Right cardiac atrium (tissue), 5 donors: ENCODE data around the gene UBD. TPM values are rescaled to one million over a fixed set of nuclear protein-coding genes. Genes with fewer than 3 reads are reported as not detected.

Experiments
- ATAC-seq, 2 donors: fragments of 200-7000 bp; cut with Tn5 transposase; one replicate each; pipeline versions ENCODE4 v1.8.0 to v1.9.1; 2020; ENCODE audit warnings: moderate library complexity in 2 of 2, mild to moderate bottlenecking in 1 of 2
- DNase-seq, 3 donors: peaks; one replicate each; pipeline ENCODE4 v3.0.0-alpha.2; 2020
- H3K27ac ChIP-seq: one replicate; pipeline ENCODE4 v1.5.1; 2013; ENCODE audit warnings: mild to moderate bottlenecking, low read length, control low read depth, moderate library complexity
- H3K27me3 ChIP-seq: one replicate; pipeline ENCODE4 v1.6.1; 2013; ENCODE audit not compliant: control insufficient read depth, insufficient read depth
- H3K4me1 ChIP-seq: one replicate; pipeline ENCODE4 v1.6.1; 2013; ENCODE audit warnings: low read length; ENCODE audit not compliant: control insufficient read depth, insufficient read depth
- H3K4me3 ChIP-seq: one replicate; pipeline ENCODE4 v1.5.1; 2013; ENCODE audit warnings: low read length, control low read depth
- H3K9me3 ChIP-seq: one replicate; pipeline ENCODE4 v1.6.1; 2013; ENCODE audit warnings: low read length; ENCODE audit not compliant: control insufficient read depth
- WGBS: extraction: QIAGEN DNeasy Blood & Tissue Kit; methylation state at CpG from one replicate; pipeline ENCODE4 v1.1.7; 2013; 5-methylcytosine and 5-hydroxymethylcytosine counted together
- intact Hi-C, 4 donors: fragments of 100-400 bp; cut with DNase I; formaldehyde crosslinking; loops; one replicate each; pipeline versions ENCODE4 v1.11.0 to v1.14.0; 2022 to 2023
- polyA plus RNA-seq: library from polyadenylated mRNA; stranded (reverse); fragments of 200-250 nt; gene quantifications from one replicate; pipeline ENCODE4 v1.2.3, GENCODE V29; 2013
- total RNA-seq, 4 donors: library from RNA; stranded (reverse); fragmentation: NEBNext Ultra II Directional; extraction: Animal tissue kit (Norgen Biotek cat#: 25700); gene quantifications; one replicate each; pipeline ENCODE4 v1.2.1, GENCODE V29; 2021
- donor health status: healthy with polysubstance abuse.
- donor health status: DM: no; HTN: yes; CAD: no.
- donor health status: DM: no; HTN: no; CAD: no.
- donor health status: DM: no; HTN: yes; CAD: no; lungs with severe emphysema.
- donor health status: DM: yes; HTN: yes; CAD: no.

UBD gene
- total and polyA plus RNA-seq, 5 donors, result 0.14 TPM; not detected in 4

- intact Hi-C loops, result no loop called here
- no peaks in the 10 kb centered on the region for H3K9me3 ChIP-seq
- no peak for DNase-seq
- H3K4me3 ChIP-seq, result no peak overlapping the region
- H3K27ac ChIP-seq, result no peak overlapping the region
- peaks cover 4% of the 10 kb centered on the region for H3K27me3 ChIP-seq
- ATAC-seq, result no peak
- WGBS, result 84% methylated on average over 4 of the region's 4 CpGs
- no peaks in the 10 kb centered on the region for H3K4me1 ChIP-seq
Measured at GRCh38 chr6:29590218-29590808, 30.8 kb upstream of the UBD start.

GRCh38 chr6:29589423-29590048, 30.0 kb upstream of the UBD start:
- H3K4me1 ChIP-seq, result no peaks in the 10 kb centered on the region
- no peak overlapping the region for H3K4me3 ChIP-seq
- peaks cover 4% of the 10 kb centered on the region for H3K27me3 ChIP-seq
- intact Hi-C loops, result loop anchor here (5.0 to 10.0 kb wide), 2 partner anchors 902 to 905 kb away; no protein-coding TSS in a partner anchor
- H3K9me3 ChIP-seq, result no peaks in the 10 kb centered on the region
- ATAC-seq (peak; percentile 38 to 71), DNase-seq (no peak)
- WGBS, result 4% methylated on average over 3 of the region's 3 CpGs
- H3K27ac ChIP-seq, result no peak overlapping the region

DNA sequence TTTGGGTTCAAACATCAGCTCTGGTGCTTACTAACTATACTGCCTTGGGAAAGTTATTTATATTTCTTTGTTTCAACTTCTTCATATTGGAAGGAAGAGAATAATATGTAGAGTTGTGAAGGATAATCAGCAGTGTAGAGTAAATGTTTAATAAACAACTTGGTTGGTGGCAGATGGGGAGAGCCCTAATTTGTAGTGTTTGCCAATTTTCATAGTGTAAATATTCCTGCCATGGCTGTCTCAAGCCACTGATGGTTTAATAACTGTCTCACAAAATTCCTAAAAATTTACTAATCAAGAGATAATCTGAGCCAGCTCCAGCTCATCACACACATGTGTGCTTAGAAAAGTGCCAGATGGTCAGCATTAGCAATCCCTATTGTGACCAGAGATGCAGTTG, 25.3 kb upstream of the UBD start, which contains the start of gene OR2H2:
OR2H2 (plus strand) TSS at position 301 of the 400 bp plus-strand sequence. CDS start 2,824 bp downstream, outside the sequence.
- H3K27me3 ChIP-seq, result peaks cover 3% of the 10 kb centered on the region

DNA sequence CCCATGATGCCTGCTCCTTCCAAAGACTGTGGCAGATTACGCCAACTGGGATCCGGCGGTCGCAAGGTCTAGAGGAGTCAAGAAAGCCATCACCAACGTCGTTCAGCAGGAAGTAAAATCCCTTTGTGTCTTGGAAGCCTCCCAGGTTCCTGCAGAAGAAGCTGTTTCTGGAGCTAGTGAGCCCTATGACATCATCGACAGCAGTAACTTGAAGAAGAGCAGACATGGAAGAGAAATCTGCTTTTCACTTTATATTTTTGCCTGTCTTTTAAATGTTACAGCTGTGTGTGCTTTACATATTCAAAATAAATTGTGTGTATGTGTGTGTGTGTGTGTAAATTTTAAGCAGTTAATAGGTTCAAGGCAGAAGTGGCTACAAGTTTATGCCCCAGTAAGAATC, 18.0 kb upstream of the UBD start:
- H3K27ac ChIP-seq, result no peak overlapping the region
- intact Hi-C loops, result no loop called here
- DNase-seq (no peak), ATAC-seq (no peak)
- 54% methylated on average over 7 of the region's 7 CpGs for WGBS
- H3K4me3 ChIP-seq, result no peak overlapping the region
- H3K4me1 ChIP-seq, result no peaks in the 10 kb centered on the region
- H3K27me3 ChIP-seq, result peaks cover 3% of the 10 kb centered on the region
- H3K9me3 ChIP-seq, result no peaks in the 10 kb centered on the region

More for the DNA sequence above, 25.3 kb upstream of the UBD start, which contains the start of gene OR2H2:
- Histone ChIP-seq H3K4me1 (no peaks in the 10 kb centered on the region), H3K9me3 (no peaks in the 10 kb centered on the region), H3K27ac (no peak within 1 kb of the TSS), H3K4me3 (no peak within 1 kb of the TSS)
- DNase-seq, result no peak
- ATAC-seq, result no peak
- intact Hi-C loops, result loop anchor here (5.0 to 10.0 kb wide), 2 partner anchors 898 to 900 kb away; no protein-coding TSS in a partner anchor

- H3K4me3 ChIP-seq, result no peak overlapping the region
- no peak overlapping the region for H3K27ac ChIP-seq
- DNase-seq, result no peak
- no peaks in the 10 kb centered on the region for H3K9me3 ChIP-seq
- ATAC-seq, result no peak
- H3K4me1 ChIP-seq, result no peaks in the 10 kb centered on the region
- intact Hi-C loops, result no loop called here
- peaks cover 3% of the 10 kb centered on the region for H3K27me3 ChIP-seq
Measured at GRCh38 chr6:29576056-29576455, 16.5 kb upstream of the UBD start.

GRCh38 chr6:29567991-29568390, 8.5 kb upstream of the UBD start:
- intact Hi-C loops, result no loop called here
- Histone ChIP-seq H3K27ac (no peak overlapping the region), H3K9me3 (no peaks in the 10 kb centered on the region), H3K4me1 (no peaks in the 10 kb centered on the region), H3K27me3 (no peaks in the 10 kb centered on the region), H3K4me3 (no peak overlapping the region)
- ATAC-seq, result no peak
- no peak for DNase-seq
- WGBS, result 58% methylated on average over 5 of the region's 5 CpGs

GRCh38 chr6:29567541-29567940, 8.0 kb upstream of the UBD start:
- ATAC-seq (no peak), DNase-seq (no peak)
- no peaks in the 10 kb centered on the region for H3K4me1 ChIP-seq
- H3K4me3 ChIP-seq, result no peak overlapping the region
- 53% methylated on average over 2 of the region's 2 CpGs for WGBS
- intact Hi-C loops, result no loop called here
- no peaks in the 10 kb centered on the region for H3K9me3 ChIP-seq
- H3K27me3 ChIP-seq, result no peaks in the 10 kb centered on the region
- no peak overlapping the region for H3K27ac ChIP-seq

DNA sequence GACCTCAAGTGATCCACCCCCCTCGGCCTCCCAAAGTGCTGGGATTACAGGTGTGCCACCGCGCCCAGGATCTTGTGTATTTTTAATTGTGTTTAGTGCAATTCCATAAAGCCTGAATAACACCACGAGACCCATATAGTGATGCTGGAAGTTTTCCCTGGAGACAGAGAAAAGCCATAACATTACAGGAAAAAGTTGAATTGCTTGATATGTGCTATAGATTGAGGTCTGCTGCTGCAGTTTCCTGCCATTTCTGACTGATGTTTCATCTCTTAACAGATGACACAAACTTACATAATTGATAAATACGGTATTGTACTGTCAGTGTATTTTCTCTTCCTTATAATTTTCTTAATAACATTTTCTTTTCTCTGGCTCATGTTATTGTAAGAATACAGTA, 7.3 kb upstream of the UBD start:
- 71% methylated on average over 5 of the region's 5 CpGs for WGBS

DNA sequence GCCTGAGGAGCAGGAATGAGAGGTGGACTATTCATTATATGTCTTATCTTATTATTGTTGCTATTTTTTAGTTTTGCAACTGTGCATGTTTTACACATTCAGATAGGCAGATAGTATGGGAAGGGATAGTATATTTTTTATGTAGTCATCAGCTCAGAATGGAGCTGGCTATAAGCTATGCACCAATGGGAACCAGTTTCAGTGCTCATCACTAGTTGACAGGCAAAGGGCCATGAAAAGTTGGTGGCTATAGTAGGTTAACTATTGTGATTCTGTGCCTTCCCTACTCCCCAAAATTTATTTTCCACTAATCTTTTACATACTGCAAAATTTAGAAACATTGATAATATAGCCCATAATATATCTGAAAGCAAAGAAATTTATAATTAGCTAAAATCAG, 5.3 kb upstream of the UBD start:
- no peak for ATAC-seq
- Histone ChIP-seq H3K27me3 (no peaks in the 10 kb centered on the region), H3K4me3 (no peak overlapping the region), H3K27ac (no peak overlapping the region), H3K4me1 (no peaks in the 10 kb centered on the region), H3K9me3 (no peaks in the 10 kb centered on the region)
- DNase-seq, result no peak
- intact Hi-C loops, result no loop called here

More for the DNA sequence above, 7.3 kb upstream of the UBD start:
- H3K4me3 ChIP-seq, result no peak overlapping the region
- ATAC-seq (no peak), DNase-seq (no peak)
- H3K4me1 ChIP-seq, result no peaks in the 10 kb centered on the region
- no peaks in the 10 kb centered on the region for H3K9me3 ChIP-seq
- intact Hi-C loops, result no loop called here
- no peak overlapping the region for H3K27ac ChIP-seq
- no peaks in the 10 kb centered on the region for H3K27me3 ChIP-seq

GRCh38 chr6:29563435-29563965, 4.0 kb upstream of the UBD start:
- WGBS, result 61% methylated on average over 3 of the region's 3 CpGs
- DNase-seq, result no peak
- Histone ChIP-seq H3K9me3 (no peaks in the 10 kb centered on the region), H3K4me1 (no peaks in the 10 kb centered on the region), H3K27me3 (no peaks in the 10 kb centered on the region), H3K4me3 (no peak overlapping the region), H3K27ac (no peak overlapping the region)
- ATAC-seq, result no peak
- intact Hi-C loops, result no loop called here

GRCh38 chr6:29561606-29562181, 2.2 kb upstream of the UBD start:
- WGBS, result 67% methylated on average over 1 of the region's 1 CpG
- no peak overlapping the region for H3K4me3 ChIP-seq

More at GRCh38 chr6:29561606-29562181, 2.2 kb upstream of the UBD start:
- peaks cover 3% of the 10 kb centered on the region for H3K27me3 ChIP-seq
- DNase-seq, result no peak
- no peak overlapping the region for H3K27ac ChIP-seq
- no peaks in the 10 kb centered on the region for H3K9me3 ChIP-seq
- no peak for ATAC-seq
- intact Hi-C loops, result no loop called here
- no peaks in the 10 kb centered on the region for H3K4me1 ChIP-seq
